IMR-90 (cell line): ENCODE measurements around the gene PLXNB1. TPM values are rescaled to one million over a fixed set of nuclear protein-coding genes. Genes with fewer than 3 reads are reported as not detected.

Experiments used
- ATAC-seq: fragments of 200-7000 bp; cut with Tn5 transposase; 2 replicates; pipeline ENCODE4 v1.9.1; 2020; ENCODE audit warnings: low read depth, mild to moderate bottlenecking, moderate library complexity
- BruUV-seq: library from RNA; stranded (reverse); fragments of 400-500 nt; replicated peaks from 2 replicates; lab custom pipeline; 2021; lab: Mats Ljungman, UMichigan
- CTCF ChIA-PET: fragments of 300-600 bp; formaldehyde crosslinking; extraction: SDS; loops from one replicate; lab custom pipeline; 2021; ENCODE audit warnings: antibody characterized with exemption; lab: Yijun Ruan, JAX
- POLR2A ChIA-PET: fragments of 300-600 bp; sonication (Branson Sonifier 250); formaldehyde crosslinking; loops from one replicate; lab custom pipeline; 2022; ENCODE audit warnings: antibody characterized with exemption; ENCODE audit not compliant: unreplicated experiment; lab: Charles Lee
- DNase-seq: peaks from one replicate; pipeline ENCODE4 v3.0.0; 2013
- H2AFZ ChIP-seq: replicated peaks from 2 replicates; pipeline ENCODE3; 2013; ENCODE audit warnings: low read length, mild to moderate bottlenecking; ENCODE audit not compliant: poor library complexity
- H2AK5ac ChIP-seq: 2 replicates; pipeline ENCODE4 v1.6.1; 2013; ENCODE audit warnings: low read depth, low read length, inconsistent platforms
- H2AK9ac ChIP-seq: replicated peaks from 2 replicates; pipeline ENCODE3; 2013; ENCODE audit warnings: mild to moderate bottlenecking, low read depth, low read length, moderate library complexity; ENCODE audit not compliant: poor library complexity
- H2BK120ac ChIP-seq: 2 replicates; pipeline ENCODE4 v1.6.1; 2013; ENCODE audit warnings: low read depth, low read length, inconsistent platforms
- H2BK15ac ChIP-seq: 3 replicates; pipeline ENCODE4 v1.6.1; 2013; ENCODE audit warnings: low read depth, low read length, inconsistent platforms
- H2BK20ac ChIP-seq: 2 replicates; pipeline ENCODE4 v1.6.1; 2013; ENCODE audit warnings: low read depth, mild to moderate bottlenecking, inconsistent platforms, low read length, moderate library complexity
- H2BK5ac ChIP-seq: 2 replicates; pipeline ENCODE4 v1.6.1; 2013; ENCODE audit warnings: mild to moderate bottlenecking, low read depth, low read length, inconsistent platforms; ENCODE audit not compliant: poor library complexity, severe bottlenecking
- H3K14ac ChIP-seq: replicated peaks from 2 replicates; pipeline ENCODE4 v1.6.1; 2013; ENCODE audit warnings: low read depth, low read length, inconsistent platforms
- H3K18ac ChIP-seq: 2 replicates; pipeline ENCODE4 v1.6.1; 2013; ENCODE audit warnings: low read depth, low read length, control low read depth
- H3K23ac ChIP-seq: 2 replicates; pipeline ENCODE4 v1.6.1; 2013; ENCODE audit warnings: low read depth, low read length, inconsistent platforms
- H3K27ac ChIP-seq: 2 replicates; pipeline ENCODE4 v1.5.1; 2013; ENCODE audit warnings: mild to moderate bottlenecking, control low read depth, low read length; ENCODE audit not compliant: insufficient read depth
- H3K27me3 ChIP-seq: 2 replicates; pipeline ENCODE4 v1.6.1; 2013; ENCODE audit warnings: low read length; ENCODE audit not compliant: control insufficient read depth, insufficient read depth
- H3K36me3 ChIP-seq: 2 replicates; pipeline ENCODE4 v1.6.1; 2013; ENCODE audit warnings: low read length, mixed read lengths; ENCODE audit not compliant: control insufficient read depth, insufficient read depth
- H3K4ac ChIP-seq: 2 replicates; pipeline ENCODE4 v1.6.1; 2013; ENCODE audit warnings: low read depth, low read length, inconsistent platforms
- H3K4me1 ChIP-seq: 2 replicates; pipeline ENCODE4 v1.6.1; 2013; ENCODE audit warnings: low read length, mixed read lengths; ENCODE audit not compliant: control insufficient read depth, insufficient read depth
- H3K4me2 ChIP-seq: 2 replicates; pipeline ENCODE4 v1.6.1; 2013; ENCODE audit warnings: low read depth, mild to moderate bottlenecking, control low read depth, low read length, moderate library complexity
- H3K4me3 ChIP-seq: 2 replicates; pipeline ENCODE4 v1.5.1; 2013; ENCODE audit warnings: low read depth, mild to moderate bottlenecking, control low read depth, low read length, moderate library complexity; ENCODE audit not compliant: insufficient read depth
- H3K56ac ChIP-seq: 2 replicates; pipeline ENCODE4 v1.6.1; 2013; ENCODE audit warnings: low read length, inconsistent platforms; ENCODE audit not compliant: insufficient read depth; ENCODE audit errors: extremely low read depth
- H3K79me1 ChIP-seq, 2 experiments: 2 replicates each; pipeline ENCODE4 v1.6.1; 2013; ENCODE audit warnings: low read length in 2 of 2, inconsistent platforms in 1 of 2, low read depth in 1 of 2
- H3K9ac ChIP-seq: 2 replicates; pipeline ENCODE4 v1.6.1; 2013; ENCODE audit warnings: low read depth, low read length, control low read depth
- H3K9me1 ChIP-seq: 2 replicates; pipeline ENCODE4 v1.6.1; 2013; ENCODE audit warnings: low read length, inconsistent platforms; ENCODE audit not compliant: insufficient read depth
- H3K9me3 ChIP-seq: 2 replicates; pipeline ENCODE4 v1.6.1; 2013; ENCODE audit warnings: low read length; ENCODE audit not compliant: control insufficient read depth, insufficient read depth
- H4K20me1 ChIP-seq: 2 replicates; pipeline ENCODE4 v1.6.1; 2013; ENCODE audit warnings: low read length, inconsistent platforms; ENCODE audit not compliant: insufficient read depth
- H4K5ac ChIP-seq: 2 replicates; pipeline ENCODE4 v1.6.1; 2013; ENCODE audit warnings: mild to moderate bottlenecking, low read depth, low read length, control low read depth
- H4K8ac ChIP-seq, 2 experiments: 2 replicates each; pipeline ENCODE4 v1.6.1; 2013; ENCODE audit warnings: low read depth in 2 of 2, low read length in 2 of 2, control low read depth in 1 of 2, inconsistent platforms in 1 of 2
- H4K91ac ChIP-seq: 2 replicates; pipeline ENCODE4 v1.6.1; 2013; ENCODE audit warnings: low read depth, low read length, inconsistent platforms; ENCODE audit not compliant: insufficient read depth
- CEBPB ChIP-seq: IDR thresholded peaks from 2 replicates; pipeline ENCODE4 v1.6.1; 2012; ENCODE audit warnings: low read depth, low read length, improper control_type of control experiment
- CHD1 ChIP-seq: IDR thresholded peaks from 2 replicates; pipeline ENCODE4 v1.6.1; 2012; ENCODE audit warnings: low read depth, low read length, improper control_type of control experiment
- CTCF ChIP-seq: conservative IDR thresholded peaks from 2 replicates; pipeline ENCODE4 v1.5.1; 2012; ENCODE audit warnings: mild to moderate bottlenecking, low read depth, low read length, improper control_type of control experiment
- ELK1 ChIP-seq: fragments of 150-350 bp; IDR thresholded peaks from 2 replicates; pipeline ENCODE4 v1.6.1; 2016; ENCODE audit warnings: low read depth, mild to moderate bottlenecking, low read length, moderate library complexity, borderline replicate concordance
- FOS ChIP-seq: fragments of 150-350 bp; IDR thresholded peaks from 2 replicates; pipeline ENCODE4 v1.6.1; 2016; ENCODE audit warnings: low read depth, low read length
- MAFK ChIP-seq: IDR thresholded peaks from 2 replicates; pipeline ENCODE4 v1.6.1; 2012; ENCODE audit warnings: low read depth, low read length, improper control_type of control experiment
- POLR2A ChIP-seq: IDR thresholded peaks from 2 replicates; pipeline ENCODE4 v1.6.1; 2012; ENCODE audit warnings: mild to moderate bottlenecking, low read depth, low read length
- RCOR1 ChIP-seq: IDR thresholded peaks from 2 replicates; pipeline ENCODE4 v1.6.1; 2012; ENCODE audit warnings: mild to moderate bottlenecking, low read length, improper control_type of control experiment; ENCODE audit not compliant: insufficient replicate concordance
- USF2 ChIP-seq: fragments of 150-350 bp; IDR thresholded peaks from 2 replicates; pipeline ENCODE4 v1.6.1; 2017; ENCODE audit warnings: mild to moderate bottlenecking, antibody characterized with exemption, low read length, low read depth
- WGBS, 2 experiments: methylation state at CpG; one replicate each; pipeline versions ENCODE4 v1.1.5 to v1.1.7; 2013; ENCODE audit warnings: missing lambda C conversion rate in 2 of 2; ENCODE audit not compliant: insufficient read length in 1 of 2; ENCODE audit errors: extremely low coverage in 2 of 2; 5-methylcytosine and 5-hydroxymethylcytosine counted together
- dilution Hi-C: fragments of 300-500 bp; cut with HindIII; formaldehyde crosslinking; loops from one replicate; pipeline ENCODE4 v1.14.3; 2018; ENCODE audit warnings: low sequenced_read_pairs; ENCODE audit not compliant: unreplicated experiment
- in situ Hi-C: fragments of 300-500 bp; cut with MboI; formaldehyde crosslinking; loops from 3 replicates; pipeline ENCODE4 v1.14.3; 2019; ENCODE audit warnings: low sequenced_read_pairs, inconsistent platforms, mixed read lengths
- intact Hi-C: fragments of 100-400 bp; cut with micrococcal nuclease; formaldehyde crosslinking; loops from 2 replicates; pipeline ENCODE4 v1.10.0; 2022
- polyA plus RNA-seq, 3 experiments: library from polyadenylated mRNA; depleted of rRNA; stranded (reverse); fragments of >200 nt; gene quantifications; 2 replicates each; pipeline ENCODE4 v1.2.3, GENCODE V29; 2012; ENCODE audit warnings: low replicate concordance in 1 of 3
- total RNA-seq: library from RNA; depleted of rRNA; stranded (reverse); fragments of >200 nt; gene quantifications from 2 replicates; pipeline ENCODE4 v1.2.3, GENCODE V29; 2012

Gene PLXNB1
- total and polyA plus RNA-seq, 2 of the 4 experiments (the other 2 are of a cell fraction), result 5.2 to 25.3 TPM

GRCh38 chr3:48399387-48400172 is 30.3 kb downstream of the PLXNB1 start:
- no peak overlapping the region for H3K4me3 ChIP-seq
- intact Hi-C loops (no loop called here), dilution Hi-C loops (no loop called here), in situ Hi-C loops (loop anchor here (5.0 kb wide), 1 partner anchor 38 kb away; no protein-coding TSS in a partner anchor)
- H3K27ac ChIP-seq, result no peak overlapping the region
- no peak overlapping the region for H2BK120ac ChIP-seq
- 100% methylated on average over 1 of the region's 4 CpGs; no CpG with 5 or more reads in 1 of the 2 experiments for WGBS, 2 experiments
- no TSS peak for BruUV-seq
- no peak for TF ChIP-seq CEBPB
- no peak for TF ChIP-seq POLR2A
- TF ChIP-seq CTCF, result no peak
- no peak for TF ChIP-seq RCOR1
- no peak for TF ChIP-seq CHD1
- no peak for TF ChIP-seq ELK1
- TF ChIP-seq FOS, result no peak
- TF ChIP-seq MAFK, result no peak
- TF ChIP-seq USF2, result no peak
- no peak overlapping the region for H2AK5ac ChIP-seq
- H3K14ac ChIP-seq, result no peak overlapping the region
- H2BK5ac ChIP-seq, result no peak overlapping the region
- peaks cover 10% of the 10 kb centered on the region for H3K27me3 ChIP-seq
- H3K23ac ChIP-seq, result no peak overlapping the region
- H3K9me3 ChIP-seq, result no peaks in the 10 kb centered on the region
- DNase-seq (no peak), ATAC-seq (no peak)
- no peak overlapping the region for H2BK15ac ChIP-seq
- no peak overlapping the region for H3K18ac ChIP-seq
- no peak overlapping the region for H4K8ac ChIP-seq
- H3K79me1 ChIP-seq, result no peaks in the 10 kb centered on the region
- no peak overlapping the region for H2BK20ac ChIP-seq
- H3K4me1 ChIP-seq, result peaks cover 7% of the 10 kb centered on the region
- H3K9me1 ChIP-seq, result peaks cover 7% of the 10 kb centered on the region; the same call in 1 of the 2 replicates
- no peak overlapping the region for H3K9ac ChIP-seq
- no peak overlapping the region for H4K5ac ChIP-seq
- H3K4ac ChIP-seq, result no peak overlapping the region
- H3K36me3 ChIP-seq, result peaks cover 12% of the 10 kb centered on the region; the same call in 1 of the 2 replicates
- no peaks in the 10 kb centered on the region for H4K20me1 ChIP-seq
- H4K91ac ChIP-seq, result no peak overlapping the region
- ChIA-PET CTCF (interaction anchor here (1.8 to 4.8 kb wide), 2 partner anchors 33 to 37 kb away, joined by 16 to 65 read pairs; no protein-coding TSS in a partner anchor), POLR2A (no interaction called here)
- H2AFZ ChIP-seq, result peak overlapping the region; percentile 50
- H2AK9ac ChIP-seq, result peak overlapping the region; percentile 48
- H3K4me2 ChIP-seq, result no peak overlapping the region
- H3K56ac ChIP-seq, result no peak overlapping the region
